ENCODE results near the gene GLRA3.

The GLRA3 gene

DNA sequence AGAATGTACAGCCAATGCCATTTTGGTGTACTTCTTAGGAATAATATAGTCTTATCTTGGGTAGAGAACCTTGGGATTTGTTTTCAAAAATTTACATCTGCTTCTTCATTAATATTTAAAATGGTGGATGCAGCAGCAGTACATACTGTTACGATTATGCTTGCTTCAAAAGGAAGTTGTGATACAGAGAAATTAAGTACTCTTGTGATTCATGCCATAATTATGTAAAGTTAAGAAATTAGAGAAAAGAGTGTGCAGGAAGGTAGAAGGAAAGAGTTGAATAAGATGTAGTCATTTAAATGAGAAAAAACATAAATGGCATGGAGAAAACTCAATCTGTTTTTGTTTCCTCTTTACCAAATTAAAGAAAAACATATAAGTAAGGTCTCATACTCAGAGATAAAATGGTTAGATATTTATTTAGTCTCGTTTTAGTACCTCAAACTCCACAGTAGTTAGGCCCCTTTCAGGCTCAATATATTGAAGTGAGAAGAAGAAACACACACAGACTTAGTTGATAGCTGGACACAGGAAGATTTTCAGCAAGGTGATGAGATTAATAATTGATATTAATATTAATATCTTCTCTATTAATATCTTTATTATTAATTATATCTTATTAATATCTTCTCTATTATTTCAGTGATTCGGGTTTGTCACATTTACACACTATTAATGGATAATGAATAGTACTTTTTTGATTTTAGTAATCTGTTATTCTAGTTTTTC is 236.6 kb downstream of the GLRA3 start:
- no peak for DNase-seq

DNA sequence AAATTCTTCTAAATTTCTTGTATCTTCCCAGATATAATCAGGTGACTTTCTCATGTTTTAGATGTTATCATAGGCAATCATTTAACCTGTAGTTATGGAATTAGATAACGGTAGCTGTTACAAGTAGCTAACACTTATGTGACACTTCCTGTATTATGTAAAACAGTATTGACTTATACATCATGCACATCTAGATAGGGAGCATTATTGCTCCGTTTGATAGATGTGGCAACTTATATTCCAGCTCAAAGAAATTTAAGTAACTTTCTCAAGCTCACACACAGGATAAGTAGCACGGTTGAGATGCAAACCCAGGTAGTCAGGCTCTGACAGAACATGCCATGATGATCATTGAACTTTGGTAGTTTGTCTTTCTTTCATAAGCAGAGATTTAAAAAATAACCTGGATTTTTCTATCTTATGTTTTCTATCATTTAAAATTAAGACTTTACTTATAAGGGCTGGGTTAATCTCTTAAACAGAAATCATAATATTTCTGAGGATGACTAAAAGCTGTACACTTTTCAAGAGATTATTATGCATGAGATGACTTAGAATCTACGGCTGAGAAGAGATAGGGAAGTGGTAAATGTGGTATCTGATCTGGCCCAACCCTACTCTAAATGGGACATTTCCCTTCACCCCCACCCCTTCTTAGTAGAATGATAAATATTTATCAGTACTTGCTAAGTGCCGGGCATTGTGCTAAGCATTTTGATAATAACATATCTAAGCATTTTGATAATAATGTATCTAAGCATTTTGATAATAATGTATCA is 237.6 kb downstream of the GLRA3 start:
- DNase-seq = no peak

DNA sequence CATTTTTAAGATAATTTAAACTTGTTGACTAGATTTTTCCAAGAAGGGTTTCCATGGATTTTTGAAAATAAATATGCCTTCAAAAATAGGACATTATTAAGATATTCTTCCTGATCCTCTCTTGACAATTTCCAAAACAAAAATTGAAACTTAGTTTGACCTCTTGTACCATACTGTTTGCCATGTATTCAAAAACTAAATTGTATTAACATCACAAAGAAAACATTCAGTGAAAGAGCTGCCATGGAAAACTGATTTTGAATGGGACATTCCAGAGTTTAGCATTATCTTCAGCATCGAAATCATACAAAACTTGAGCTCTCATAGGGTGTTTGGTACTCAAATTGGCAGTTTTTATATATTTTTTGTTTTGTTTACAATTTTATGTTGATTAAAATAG is 238.7 kb downstream of the GLRA3 start:
- no peak for DNase-seq
